Measurements from ENCODE around the gene GRIN2B. TPM values are rescaled to one million over a fixed set of nuclear protein-coding genes. Genes with fewer than 3 reads are reported as not detected.

Gene GRIN2B
- polyA plus RNA-seq, 1 donor (not counting 4 experiments of a cell fraction or from before 2014, with no cell fraction given) = not detected

DNA sequence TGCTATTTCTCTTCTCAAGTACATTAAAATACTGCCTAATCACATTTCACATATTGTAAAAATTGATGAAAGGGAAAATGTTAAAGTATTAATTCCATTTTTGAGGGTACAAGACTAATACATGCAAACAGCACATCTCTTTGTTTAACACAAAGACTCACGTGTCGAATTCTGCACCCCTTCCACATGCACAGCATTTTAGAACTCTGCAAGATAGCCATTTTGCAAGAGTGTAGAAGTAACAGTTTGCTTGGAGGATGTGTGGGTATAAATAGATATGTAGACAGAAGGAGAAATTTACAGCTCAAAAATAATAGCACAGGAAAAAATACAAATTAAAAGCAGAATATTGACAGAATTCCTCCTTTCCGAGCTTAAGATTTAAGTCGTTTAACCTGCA is 2.5 kb downstream of the GRIN2B start:
- Histone ChIP-seq H3K9me1 (ENCODE audit: control insufficient read depth, extremely low read depth, insufficient read depth, low read length) (no peaks in the 10 kb centered on the region), H4K20me1 (ENCODE audit: control insufficient read depth, extremely low read depth, insufficient read depth, low read length) (no peaks in the 10 kb centered on the region), H3K36me3 (ENCODE audit: control insufficient read depth in 2 of 2, extremely low read depth in 1 of 2, insufficient read depth in 2 of 2, low read length in 2 of 2) (no peaks in the 10 kb centered on the region), H3K9me3 (ENCODE audit: control insufficient read depth, low read depth, low read length) (no peaks in the 10 kb centered on the region), H3K4me2 (ENCODE audit: control insufficient read depth, extremely low read depth, insufficient read depth, low read depth, low read length) (no peak overlapping the region), H3K4me3 (ENCODE audit: control insufficient read depth in 2 of 3, extremely low read depth in 1 of 3, insufficient read depth in 2 of 3, low read depth in 1 of 3, low read length in 3 of 3) (no peak overlapping the region), H2AFZ (ENCODE audit: control insufficient read depth, low read length) (no peak overlapping the region), H3K79me2 (ENCODE audit: control insufficient read depth, insufficient read depth, low read length) (no peaks in the 10 kb centered on the region), H3K27ac (ENCODE audit: control insufficient read depth, insufficient read depth, low read length) (no peak overlapping the region), H3K4me1 (ENCODE audit: control insufficient read depth, extremely low read depth, insufficient read depth, low read length) (peaks cover 7% of the 10 kb centered on the region), H3K27me3 (ENCODE audit: control insufficient read depth, extremely low read depth, insufficient read depth, low read length) (peaks cover 46% of the 10 kb centered on the region), H3K9ac (ENCODE audit: control insufficient read depth, extremely low read depth, insufficient read depth, low read length) (no peak overlapping the region)
- dilution Hi-C loops (cut with MboI; ENCODE audit: extremely low pct_ligation_motif_present, low sequenced_read_pairs) = no loop called here
- no peak for DNase-seq (ENCODE audit: low read depth, low spot score)
- TF ChIP-seq, protein P1, sequence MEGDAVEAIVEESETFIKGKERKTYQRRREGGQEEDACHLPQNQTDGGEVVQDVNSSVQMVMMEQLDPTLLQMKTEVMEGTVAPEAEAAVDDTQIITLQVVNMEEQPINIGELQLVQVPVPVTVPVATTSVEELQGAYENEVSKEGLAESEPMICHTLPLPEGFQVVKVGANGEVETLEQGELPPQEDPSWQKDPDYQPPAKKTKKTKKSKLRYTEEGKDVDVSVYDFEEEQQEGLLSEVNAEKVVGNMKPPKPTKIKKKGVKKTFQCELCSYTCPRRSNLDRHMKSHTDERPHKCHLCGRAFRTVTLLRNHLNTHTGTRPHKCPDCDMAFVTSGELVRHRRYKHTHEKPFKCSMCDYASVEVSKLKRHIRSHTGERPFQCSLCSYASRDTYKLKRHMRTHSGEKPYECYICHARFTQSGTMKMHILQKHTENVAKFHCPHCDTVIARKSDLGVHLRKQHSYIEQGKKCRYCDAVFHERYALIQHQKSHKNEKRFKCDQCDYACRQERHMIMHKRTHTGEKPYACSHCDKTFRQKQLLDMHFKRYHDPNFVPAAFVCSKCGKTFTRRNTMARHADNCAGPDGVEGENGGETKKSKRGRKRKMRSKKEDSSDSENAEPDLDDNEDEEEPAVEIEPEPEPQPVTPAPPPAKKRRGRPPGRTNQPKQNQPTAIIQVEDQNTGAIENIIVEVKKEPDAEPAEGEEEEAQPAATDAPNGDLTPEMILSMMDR (optimal IDR thresholded peaks at IDR 0.05 in 1 of 3, IDR thresholded peaks at IDR 0.05 in 1 of 3, conservative IDR thresholded peaks at IDR 0.05 in 1 of 3; ENCODE audit: extremely low read depth in 1 of 3, insufficient read depth in 2 of 3, low read length in 3 of 3) = no peak
- TF ChIP-seq EZH2 (IDR thresholded peaks at IDR 0.05; ENCODE audit: low read length) = no peak
- no peak for FAIRE-seq

DNA sequence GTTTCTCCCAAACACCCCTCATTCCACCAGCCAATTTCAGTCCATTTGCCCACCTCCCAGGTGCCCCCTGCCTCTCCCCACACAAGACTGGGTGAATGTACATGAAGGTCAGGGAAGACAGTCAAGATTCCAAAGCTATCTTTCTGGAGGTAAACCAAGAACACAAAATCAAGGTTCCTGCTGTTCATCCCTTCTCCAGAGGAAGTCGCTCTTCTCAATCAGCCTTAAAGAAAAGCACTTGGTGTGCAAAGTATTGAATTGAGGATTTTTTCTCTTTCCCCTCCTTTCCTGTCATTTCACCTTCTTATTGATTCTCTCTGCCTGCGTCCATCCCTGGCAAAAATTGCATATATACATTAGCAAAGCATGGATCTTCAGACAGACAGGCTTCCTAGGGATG is 4.5 kb downstream of the GRIN2B start:
- FAIRE-seq (no peak), DNase-seq (ENCODE audit: low read depth, low spot score) (no peak)
- Histone ChIP-seq H3K9me3 (ENCODE audit: control insufficient read depth, low read depth, low read length) (no peaks in the 10 kb centered on the region), H3K27me3 (ENCODE audit: control insufficient read depth, extremely low read depth, insufficient read depth, low read length) (peaks cover 43% of the 10 kb centered on the region), H3K4me2 (ENCODE audit: control insufficient read depth, extremely low read depth, insufficient read depth, low read depth, low read length) (no peak overlapping the region), H3K9me1 (ENCODE audit: control insufficient read depth, extremely low read depth, insufficient read depth, low read length) (no peaks in the 10 kb centered on the region), H2AFZ (ENCODE audit: control insufficient read depth, low read length) (no peak overlapping the region), H3K4me3 (ENCODE audit: control insufficient read depth in 2 of 3, extremely low read depth in 1 of 3, insufficient read depth in 2 of 3, low read depth in 1 of 3, low read length in 3 of 3) (no peak overlapping the region), H4K20me1 (ENCODE audit: control insufficient read depth, extremely low read depth, insufficient read depth, low read length) (no peaks in the 10 kb centered on the region), H3K27ac (ENCODE audit: control insufficient read depth, insufficient read depth, low read length) (no peak overlapping the region), H3K36me3 (ENCODE audit: control insufficient read depth in 2 of 2, extremely low read depth in 1 of 2, insufficient read depth in 2 of 2, low read length in 2 of 2) (no peaks in the 10 kb centered on the region), H3K79me2 (ENCODE audit: control insufficient read depth, insufficient read depth, low read length) (no peaks in the 10 kb centered on the region), H3K4me1 (ENCODE audit: control insufficient read depth, extremely low read depth, insufficient read depth, low read length) (peaks cover 7% of the 10 kb centered on the region), H3K9ac (ENCODE audit: control insufficient read depth, extremely low read depth, insufficient read depth, low read length) (no peak overlapping the region)
- no peak for TF ChIP-seq EZH2 (IDR thresholded peaks at IDR 0.05; ENCODE audit: low read length)
- TF ChIP-seq, protein P1 (optimal IDR thresholded peaks at IDR 0.05 in 1 of 3, IDR thresholded peaks at IDR 0.05 in 1 of 3, conservative IDR thresholded peaks at IDR 0.05 in 1 of 3; ENCODE audit: extremely low read depth in 1 of 3, insufficient read depth in 2 of 3, low read length in 3 of 3) = peak in 1 of 3 experiments; percentile 9
- dilution Hi-C loops (cut with MboI; ENCODE audit: extremely low pct_ligation_motif_present, low sequenced_read_pairs) = no loop called here
